RWPE1 (cell line): Measurements from ENCODE around the gene NMNAT2.

Experiments
- CTCF ChIA-PET: fragments of 350-600 bp; sonication (Branson Sonifier 250); formaldehyde crosslinking; extraction: SDS; loops from one replicate; lab custom pipeline; 2021; lab: Yijun Ruan, JAX
- POLR2A ChIA-PET: fragments of 400-600 bp; formaldehyde crosslinking; extraction: SDS; loops from one replicate; lab custom pipeline; 2020; ENCODE audit warnings: antibody characterized with exemption; ENCODE audit not compliant: low non-redundant PET; lab: Yijun Ruan, JAX
- DNase-seq: peaks from one replicate; pipeline ENCODE4 v3.0.0; 2012; ENCODE audit warnings: low spot score
- H3K27ac ChIP-seq: fragments of 450-650 bp; 2 replicates; pipeline ENCODE4 v1.5.1; 2017
- CTCF ChIP-seq: fragments of 450-650 bp; conservative IDR thresholded peaks from 2 replicates; pipeline ENCODE4 v1.5.1; 2017; ENCODE audit warnings: low read depth, mild to moderate bottlenecking

NMNAT2 gene

GRCh38 chr1:183272390-183272848 lies 145.8 kb downstream of the NMNAT2 start:
- peak overlapping the region; percentile 72 for H3K27ac ChIP-seq
- CTCF ChIA-PET, result interaction anchor here (1.1 kb wide), 1 partner anchor 350 kb away, joined by 4 read pairs; no protein-coding TSS in a partner anchor
- DNase-seq, result peak; percentile 90
- POLR2A ChIA-PET, result no interaction called here
- no peak for TF ChIP-seq CTCF

GRCh38 chr1:183270541-183271141 lies 147.5 kb downstream of the NMNAT2 start:
- ChIA-PET POLR2A (interaction anchor here (0.7 kb wide), 1 partner anchor 151 kb away, joined by 3 read pairs; no protein-coding TSS in a partner anchor), CTCF (interaction anchor here (0.5 to 0.9 kb wide), 3 partner anchors 33 to 280 kb away, joined by 3 read pairs; no protein-coding TSS in a partner anchor)
- DNase-seq, result no peak
- H3K27ac ChIP-seq, result peak overlapping the region; percentile 39; the same call in 1 of the 2 replicates
- no peak for TF ChIP-seq CTCF

GRCh38 chr1:183267646-183268431 lies 150.3 kb downstream of the NMNAT2 start:
- CTCF ChIA-PET, result interaction anchor here (0.6 to 1.3 kb wide), 4 partner anchors 10 to 1895 kb away, joined by 3 to 5 read pairs (median 4); no protein-coding TSS in a partner anchor
- DNase-seq, result peak; percentile 79
- peak overlapping the region; percentile 81 for H3K27ac ChIP-seq
- no peak for TF ChIP-seq CTCF
- POLR2A ChIA-PET, result interaction anchor here (1.0 kb wide), 1 partner anchor 11 kb away, joined by 4 read pairs; no protein-coding TSS in a partner anchor

- TF ChIP-seq CTCF, result no peak
- no peak overlapping the region for H3K27ac ChIP-seq
- ChIA-PET CTCF (interaction anchor here (0.6 to 0.8 kb wide), 3 partner anchors 29 to 299 kb away, joined by 3 read pairs; no protein-coding TSS in a partner anchor), POLR2A (no interaction called here)
- DNase-seq, result no peak
Observed at GRCh38 chr1:183263886-183264602, 154.1 kb downstream of the NMNAT2 start.

GRCh38 chr1:183262628-183263200 lies 155.5 kb downstream of the NMNAT2 start:
- DNase-seq, result no peak
- POLR2A ChIA-PET, result no interaction called here
- TF ChIP-seq CTCF, result no peak
- no peak overlapping the region for H3K27ac ChIP-seq
- CTCF ChIA-PET, result interaction anchor here (0.8 kb wide), 1 partner anchor 28 kb away, joined by 3 read pairs; no protein-coding TSS in a partner anchor

- H3K27ac ChIP-seq, result no peak overlapping the region
- no peak for DNase-seq
- POLR2A ChIA-PET, result no interaction called here
- no peak for TF ChIP-seq CTCF
- CTCF ChIA-PET, result no interaction called here
Observed at GRCh38 chr1:183259924-183260323, 158.3 kb downstream of the NMNAT2 start.
